GM19395 (cell line): ENCODE measurements around the gene ELP1.
"Not testable (repeated sequence)": the region's sequence is repeated elsewhere in the genome, so short reads cannot be mapped to it uniquely, and the experiment has no call there.

Experiments
- ATAC-seq: cut with Tn5 transposase; IDR thresholded peaks from one replicate; pipeline ENCODE4 v1.9.1; 2021; ENCODE audit warnings: mild to moderate bottlenecking, moderate library complexity; ENCODE audit not compliant: unreplicated experiment

Gene ELP1, protein sequence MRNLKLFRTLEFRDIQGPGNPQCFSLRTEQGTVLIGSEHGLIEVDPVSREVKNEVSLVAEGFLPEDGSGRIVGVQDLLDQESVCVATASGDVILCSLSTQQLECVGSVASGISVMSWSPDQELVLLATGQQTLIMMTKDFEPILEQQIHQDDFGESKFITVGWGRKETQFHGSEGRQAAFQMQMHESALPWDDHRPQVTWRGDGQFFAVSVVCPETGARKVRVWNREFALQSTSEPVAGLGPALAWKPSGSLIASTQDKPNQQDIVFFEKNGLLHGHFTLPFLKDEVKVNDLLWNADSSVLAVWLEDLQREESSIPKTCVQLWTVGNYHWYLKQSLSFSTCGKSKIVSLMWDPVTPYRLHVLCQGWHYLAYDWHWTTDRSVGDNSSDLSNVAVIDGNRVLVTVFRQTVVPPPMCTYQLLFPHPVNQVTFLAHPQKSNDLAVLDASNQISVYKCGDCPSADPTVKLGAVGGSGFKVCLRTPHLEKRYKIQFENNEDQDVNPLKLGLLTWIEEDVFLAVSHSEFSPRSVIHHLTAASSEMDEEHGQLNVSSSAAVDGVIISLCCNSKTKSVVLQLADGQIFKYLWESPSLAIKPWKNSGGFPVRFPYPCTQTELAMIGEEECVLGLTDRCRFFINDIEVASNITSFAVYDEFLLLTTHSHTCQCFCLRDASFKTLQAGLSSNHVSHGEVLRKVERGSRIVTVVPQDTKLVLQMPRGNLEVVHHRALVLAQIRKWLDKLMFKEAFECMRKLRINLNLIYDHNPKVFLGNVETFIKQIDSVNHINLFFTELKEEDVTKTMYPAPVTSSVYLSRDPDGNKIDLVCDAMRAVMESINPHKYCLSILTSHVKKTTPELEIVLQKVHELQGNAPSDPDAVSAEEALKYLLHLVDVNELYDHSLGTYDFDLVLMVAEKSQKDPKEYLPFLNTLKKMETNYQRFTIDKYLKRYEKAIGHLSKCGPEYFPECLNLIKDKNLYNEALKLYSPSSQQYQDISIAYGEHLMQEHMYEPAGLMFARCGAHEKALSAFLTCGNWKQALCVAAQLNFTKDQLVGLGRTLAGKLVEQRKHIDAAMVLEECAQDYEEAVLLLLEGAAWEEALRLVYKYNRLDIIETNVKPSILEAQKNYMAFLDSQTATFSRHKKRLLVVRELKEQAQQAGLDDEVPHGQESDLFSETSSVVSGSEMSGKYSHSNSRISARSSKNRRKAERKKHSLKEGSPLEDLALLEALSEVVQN (N-terminal part only)

DNA sequence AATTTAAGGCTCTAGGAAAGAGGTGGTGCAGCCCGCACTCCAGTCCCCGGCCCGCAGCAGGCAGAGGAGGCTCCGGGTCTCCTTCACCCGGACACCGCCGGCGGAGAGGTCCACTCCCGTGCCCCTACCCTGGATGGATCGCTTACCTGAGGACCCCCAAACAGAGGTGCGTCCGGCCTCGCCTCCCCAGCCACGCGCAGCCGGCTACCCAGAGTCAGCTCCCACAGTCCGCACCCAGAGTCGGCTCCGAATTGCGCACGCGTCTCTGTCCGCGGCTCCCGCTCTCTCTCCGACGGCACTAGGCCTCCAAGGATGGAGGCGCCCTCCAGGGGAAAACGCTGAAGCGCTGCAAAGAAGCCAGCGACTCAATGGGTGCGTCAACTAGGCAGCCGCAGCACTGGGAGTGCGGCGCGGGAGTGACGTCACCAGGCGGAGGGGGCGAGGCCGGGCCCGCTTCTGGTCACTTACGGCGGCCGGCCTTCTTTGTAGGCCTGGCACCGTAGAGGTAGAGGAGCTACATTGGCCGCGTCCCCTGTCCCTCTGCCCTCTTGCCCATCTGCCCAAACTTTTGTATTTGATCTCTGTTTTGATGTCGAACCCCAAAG lies at the start of gene ELP1:
ELP1 (minus strand) TSS at position 407 of the 605 bp plus-strand sequence. CDS start 2,978 bp downstream, outside the sequence.
- peak; percentile 87 for ATAC-seq

DNA sequence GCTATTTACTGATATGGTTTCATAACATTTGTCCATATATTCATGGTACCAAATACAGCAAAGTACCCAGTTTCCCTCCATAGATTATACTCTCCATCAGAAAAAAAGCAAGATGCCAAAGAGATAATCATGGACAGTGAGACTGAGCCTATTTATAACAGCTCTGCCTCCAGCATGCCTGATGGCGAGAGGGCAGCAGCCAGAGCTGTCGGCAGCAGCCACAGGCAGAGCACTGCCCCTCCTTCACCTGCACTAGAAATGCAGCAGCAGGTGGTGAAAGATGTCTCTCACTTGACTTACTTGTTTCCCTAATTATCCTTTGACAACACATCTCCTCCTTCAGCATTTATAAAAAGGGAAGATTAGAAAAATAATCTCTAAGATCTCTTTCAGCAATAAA lies 47.0 kb upstream of the ELP1 start:
- ATAC-seq = no peak

DNA sequence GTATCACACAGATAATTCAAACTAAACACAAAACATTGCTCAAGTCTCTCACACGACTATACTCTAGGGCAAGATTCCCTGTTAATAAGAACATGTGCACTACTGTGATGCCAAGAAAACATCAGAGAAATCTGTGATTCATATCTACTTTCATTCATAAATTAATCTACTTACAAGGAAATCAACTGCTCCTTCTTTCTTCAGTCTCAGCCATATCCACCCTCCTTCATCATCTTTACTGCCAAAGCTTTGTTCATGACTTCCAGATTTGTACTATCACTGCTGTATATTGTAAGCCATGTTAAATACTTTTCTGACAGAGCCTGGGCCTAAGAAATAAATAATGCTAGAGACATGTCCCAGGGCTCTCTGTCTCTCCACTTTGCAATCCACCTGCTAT lies 44.3 kb upstream of the ELP1 start:
- no peak for ATAC-seq

DNA sequence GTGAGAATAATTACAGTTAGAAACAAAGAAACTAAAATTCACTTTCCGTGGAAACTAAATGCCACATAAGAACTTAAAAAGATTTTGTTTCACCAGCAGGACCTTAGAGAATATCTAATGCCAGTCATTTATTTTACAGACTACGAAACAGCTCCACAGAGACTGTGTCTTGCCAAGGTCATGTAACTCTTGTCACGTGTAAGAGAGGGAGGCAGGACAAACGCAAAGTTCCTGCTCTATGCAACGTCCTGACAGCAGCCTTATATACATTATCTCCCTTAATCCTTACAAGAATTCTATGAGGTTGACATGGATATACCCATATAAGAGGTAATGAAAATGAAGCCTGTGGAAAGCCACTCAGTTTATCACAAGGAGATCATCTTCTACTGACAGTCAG lies 40.0 kb upstream of the ELP1 start:
- ATAC-seq = no peak

DNA sequence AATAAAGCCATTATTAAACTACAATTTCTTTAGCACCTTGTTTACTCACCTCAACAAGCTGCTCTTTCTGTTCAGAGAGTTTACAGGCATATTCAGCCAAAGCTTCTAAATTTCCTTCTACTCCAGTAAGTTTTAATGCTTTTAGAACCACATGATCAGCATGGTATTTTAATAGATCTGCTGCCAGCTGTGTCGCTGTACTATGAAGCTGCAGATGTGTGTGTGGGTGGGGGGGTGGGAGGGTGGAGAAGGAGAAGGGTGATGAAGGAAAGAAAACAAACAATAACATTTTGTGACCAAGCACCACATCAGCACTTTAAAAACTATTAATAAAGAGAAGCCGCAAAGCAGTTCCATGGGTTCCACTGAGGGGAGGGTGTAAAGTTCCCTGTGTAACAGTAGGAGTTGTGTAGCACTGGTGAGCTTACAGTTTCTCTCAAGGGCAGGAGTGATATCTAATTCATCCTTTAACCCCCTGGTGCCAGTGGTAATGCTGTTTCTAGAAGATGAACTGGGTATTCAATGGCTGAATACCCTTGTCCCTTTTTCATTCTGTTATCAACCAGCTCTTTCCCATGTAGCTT lies 38.8 kb upstream of the ELP1 start:
- ATAC-seq = no peak

DNA sequence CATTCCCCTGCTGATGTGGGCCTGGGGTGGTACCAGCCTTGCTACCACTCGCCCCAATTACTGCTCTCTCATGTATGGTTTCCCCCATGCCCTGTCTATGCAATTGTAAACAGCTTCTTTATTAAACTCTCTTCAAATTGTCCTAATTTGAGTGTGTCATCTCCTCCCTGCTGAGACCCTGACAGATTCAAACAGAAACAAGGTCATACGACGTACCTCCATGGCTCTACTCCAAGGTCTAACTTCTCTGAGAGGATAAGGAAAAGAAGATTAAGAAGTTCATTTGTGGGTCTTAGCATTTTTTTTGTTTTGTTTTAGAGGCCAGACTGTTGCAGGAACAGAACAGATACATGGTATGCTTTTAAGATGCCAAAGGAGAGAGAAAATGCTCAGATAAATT lies 38.3 kb upstream of the ELP1 start:
- no peak for ATAC-seq

DNA sequence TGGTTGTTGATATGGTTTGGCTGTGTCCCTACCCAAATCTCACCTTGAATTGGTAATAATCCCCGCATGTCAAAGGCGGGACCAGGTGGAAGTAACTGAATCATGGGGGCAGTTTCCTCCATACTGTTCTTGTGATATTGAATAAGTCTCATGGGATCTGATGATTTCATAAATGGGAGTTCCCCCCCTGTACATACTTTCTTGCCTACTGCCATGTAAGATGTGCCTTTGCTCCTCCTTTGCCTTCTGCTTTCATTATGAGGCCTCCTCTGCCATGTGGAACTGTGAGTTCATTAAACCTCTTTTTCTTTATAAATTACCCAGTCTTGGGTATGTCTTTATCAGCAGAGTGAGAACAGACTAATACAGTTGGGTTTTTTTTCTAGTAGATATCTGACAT lies 37.5 kb upstream of the ELP1 start:
- ATAC-seq = not testable (repeated sequence)

DNA sequence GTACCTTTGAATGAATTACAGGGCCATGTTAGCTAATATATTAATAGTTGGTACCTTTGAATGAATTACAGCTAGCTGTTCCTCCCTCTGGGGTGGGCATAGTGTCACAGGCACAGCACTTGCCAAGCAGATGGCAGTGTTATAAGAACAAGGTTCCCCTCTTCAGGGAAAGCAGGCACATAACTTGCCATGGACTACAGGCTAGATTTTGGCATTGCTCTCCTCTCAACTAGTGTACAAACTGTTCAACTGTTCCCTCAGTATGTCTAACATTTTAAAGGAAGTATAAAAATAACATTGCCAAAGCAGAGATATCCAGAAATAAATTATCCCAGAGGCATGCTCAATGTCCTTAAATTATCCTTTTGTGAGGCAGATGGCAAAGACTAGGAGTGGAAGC lies 34.0 kb upstream of the ELP1 start:
- no peak for ATAC-seq

DNA sequence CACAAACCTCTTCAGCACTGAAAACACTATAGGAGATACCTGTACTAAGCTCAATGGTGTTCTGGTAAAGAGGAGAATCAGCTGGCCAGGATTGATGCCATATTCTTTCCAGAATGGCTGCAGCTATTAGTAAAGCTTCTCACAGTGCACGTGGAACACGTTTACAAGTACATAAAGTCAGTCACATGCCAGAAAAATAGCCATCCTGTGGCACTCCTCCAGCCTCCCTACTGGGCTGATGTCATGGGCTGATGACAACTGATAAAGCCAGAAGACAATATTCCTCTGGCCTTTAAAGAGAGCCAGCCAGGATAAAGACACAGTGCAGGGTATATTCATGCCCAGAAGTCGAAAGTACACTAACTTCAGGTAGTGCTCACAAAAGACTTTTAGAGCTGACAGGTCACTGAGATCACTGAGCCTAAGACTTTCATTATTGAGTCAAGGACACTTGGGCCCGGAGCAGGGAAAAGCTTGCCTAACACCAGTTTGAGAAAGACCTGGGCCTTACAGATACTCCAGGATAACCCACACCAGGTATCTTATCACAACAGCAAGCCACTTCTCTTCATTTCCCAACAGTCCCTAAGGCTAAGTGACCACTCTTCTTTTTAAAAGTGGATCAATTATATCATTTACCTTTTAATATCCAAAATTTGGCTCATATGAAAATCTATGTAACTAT lies 29.7 kb upstream of the ELP1 start:
- no peak for ATAC-seq

DNA sequence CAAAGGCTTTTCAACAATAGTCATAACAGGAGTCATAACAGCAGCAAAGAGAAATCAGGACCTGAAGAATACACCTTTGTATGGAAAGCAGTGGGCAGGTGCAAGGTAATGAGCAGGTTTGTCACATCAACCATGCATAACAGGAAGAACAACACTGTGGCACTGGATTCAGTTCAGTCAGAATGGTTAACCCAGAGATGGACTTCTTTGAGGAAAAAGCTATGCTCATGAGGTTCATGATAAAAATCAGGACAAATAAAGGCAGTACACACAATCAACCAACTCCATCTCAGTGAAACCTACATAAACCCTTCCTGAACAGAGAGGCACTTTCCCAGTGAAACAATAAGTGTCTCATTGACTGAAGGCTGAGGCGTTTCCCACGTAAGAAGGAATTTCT lies 27.2 kb upstream of the ELP1 start:
- no peak for ATAC-seq

DNA sequence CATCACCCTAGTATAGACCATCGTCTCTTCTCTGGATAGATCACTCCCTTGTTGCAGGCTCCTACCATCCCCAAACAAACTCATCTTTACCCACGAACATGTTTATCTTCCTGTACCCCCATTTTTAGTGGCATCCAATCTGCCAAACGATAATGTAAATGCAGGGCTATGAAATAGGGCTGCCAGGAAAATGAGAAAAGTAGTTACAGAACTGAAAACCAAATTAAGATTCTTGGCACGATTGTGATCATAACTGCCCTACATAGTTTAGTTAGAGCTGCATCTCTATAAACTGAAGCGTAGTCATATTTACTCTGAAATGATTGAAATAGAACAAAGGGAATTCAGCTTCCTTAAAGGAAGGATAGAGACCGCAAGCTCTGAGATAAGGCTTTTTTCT lies 26.4 kb upstream of the ELP1 start:
- ATAC-seq = no peak

DNA sequence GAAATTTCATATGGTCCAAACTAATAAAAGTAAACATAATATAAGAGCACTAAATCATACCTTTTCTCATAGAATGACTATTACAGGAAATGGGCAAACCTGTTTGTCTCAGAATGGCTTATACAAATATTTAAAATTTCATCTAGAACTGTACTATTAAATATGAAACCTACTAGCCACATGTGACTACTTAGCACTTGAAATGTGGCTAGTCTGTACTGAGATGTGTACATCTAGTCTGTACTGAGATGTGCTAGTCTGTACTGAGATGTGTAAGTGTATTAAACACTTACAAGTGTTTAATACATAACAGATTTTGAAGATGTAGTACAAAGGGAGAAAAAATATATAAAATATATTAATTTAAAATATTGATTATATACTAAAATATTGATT lies 22.7 kb upstream of the ELP1 start:
- no peak for ATAC-seq

DNA sequence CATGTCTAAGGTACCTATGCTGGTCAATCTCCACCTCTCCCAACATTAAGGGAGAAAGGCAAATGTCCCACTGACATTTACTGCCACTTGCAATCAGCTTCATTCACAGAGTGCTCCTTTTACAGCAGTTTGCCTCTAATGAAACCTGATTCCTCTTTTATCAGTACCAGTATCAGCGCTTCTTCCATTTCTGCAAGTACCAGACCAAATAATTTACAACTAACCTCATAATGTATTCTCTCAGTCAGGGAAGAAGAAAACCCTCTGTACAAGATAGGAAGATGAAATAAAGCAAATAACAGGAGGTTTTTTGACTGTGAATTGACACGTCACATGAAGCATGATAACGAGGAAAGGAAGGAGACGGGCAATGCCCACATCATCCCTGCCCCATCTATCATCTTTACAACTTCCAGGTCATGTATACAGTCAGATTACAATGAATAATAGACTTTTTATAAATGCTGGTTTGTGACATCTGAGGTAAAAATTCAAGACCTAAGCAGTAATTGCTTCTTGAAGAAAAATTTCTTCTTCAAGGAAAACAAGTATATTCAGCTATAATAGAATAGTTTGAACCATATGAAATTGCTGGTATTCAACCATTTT lies 22.2 kb upstream of the ELP1 start:
- no peak for ATAC-seq

DNA sequence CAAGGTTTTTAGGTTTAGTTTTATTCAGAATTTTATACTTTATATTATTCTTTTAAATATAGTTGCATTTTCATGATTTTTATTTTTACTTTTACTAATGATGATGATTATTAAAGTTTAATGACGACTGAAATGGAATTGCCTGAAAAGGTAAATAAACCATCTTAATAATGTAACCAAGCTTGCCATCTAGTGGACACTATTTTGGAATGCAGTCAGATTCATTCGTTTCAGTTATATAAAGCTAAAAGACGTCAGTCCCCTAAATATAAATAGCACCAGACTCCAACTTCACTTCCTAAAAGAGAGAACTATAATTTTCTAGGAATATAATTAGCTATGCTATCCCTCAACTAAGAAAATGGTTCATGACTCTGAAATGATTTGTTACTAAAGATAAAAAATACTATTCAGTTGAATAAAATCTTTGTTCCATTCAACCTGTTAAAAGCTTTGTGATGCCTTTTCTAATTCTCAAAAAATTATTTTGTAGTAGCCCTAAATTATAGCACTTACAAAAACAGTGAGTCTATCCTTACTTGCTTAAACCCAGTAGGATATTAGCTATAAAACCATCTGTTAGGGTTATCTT lies 20.2 kb upstream of the ELP1 start:
- no peak for ATAC-seq

DNA sequence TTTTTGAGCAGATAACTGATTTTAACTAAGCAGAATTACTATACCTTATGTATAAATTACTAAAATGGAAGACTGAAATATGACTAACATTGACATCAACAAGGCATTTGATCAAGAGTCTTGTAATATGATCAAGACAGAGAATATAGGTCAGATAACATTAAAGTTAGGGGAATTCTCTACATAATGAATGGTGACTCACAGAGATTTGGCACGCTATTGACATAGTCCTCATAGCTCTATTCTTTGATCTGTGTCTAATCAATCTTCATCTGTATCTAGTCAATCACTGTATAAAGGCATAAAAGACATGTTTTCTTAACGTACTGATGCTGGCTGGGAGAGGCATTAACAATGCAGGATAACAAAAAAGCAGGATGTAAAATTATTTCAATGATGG lies 17.7 kb upstream of the ELP1 start:
- ATAC-seq = no peak

DNA sequence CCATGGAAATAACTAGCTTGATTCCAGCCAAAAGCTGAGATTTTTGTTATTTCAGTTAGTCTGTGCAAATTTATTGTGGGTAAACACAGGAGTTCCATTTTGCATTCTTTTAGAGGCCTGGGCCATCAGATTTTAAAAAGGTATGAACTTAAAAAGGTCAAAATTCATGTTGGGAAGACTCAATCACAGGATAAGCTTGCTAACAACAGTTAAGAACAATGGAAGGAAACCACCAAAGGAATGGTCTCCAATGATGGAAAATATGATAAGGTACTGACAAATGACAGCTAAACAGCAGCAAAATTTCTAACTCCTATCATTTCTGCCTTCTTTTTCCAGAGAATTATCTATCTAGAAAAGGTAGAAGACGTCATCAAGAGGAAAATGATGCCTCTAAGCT lies 16.2 kb upstream of the ELP1 start:
- no peak for ATAC-seq

DNA sequence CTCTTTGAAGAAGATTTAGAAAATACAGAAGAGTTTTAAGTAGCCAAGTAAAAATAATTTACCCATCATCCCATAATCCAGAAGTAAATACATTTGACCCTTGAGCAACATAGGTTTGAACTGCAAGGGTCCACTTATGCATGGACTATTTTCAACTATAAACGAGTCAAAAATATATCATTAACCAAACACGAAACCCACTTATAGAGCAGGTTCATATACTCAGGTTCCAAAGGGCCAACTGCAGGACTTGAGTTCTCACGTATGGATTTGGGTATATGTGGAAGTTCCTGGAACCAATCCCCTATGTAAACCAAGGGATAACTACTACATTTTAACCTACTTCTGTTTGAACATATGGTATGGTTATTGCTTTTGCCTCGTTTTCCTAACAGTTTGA lies 6.1 kb upstream of the ELP1 start:
- ATAC-seq = no peak

DNA sequence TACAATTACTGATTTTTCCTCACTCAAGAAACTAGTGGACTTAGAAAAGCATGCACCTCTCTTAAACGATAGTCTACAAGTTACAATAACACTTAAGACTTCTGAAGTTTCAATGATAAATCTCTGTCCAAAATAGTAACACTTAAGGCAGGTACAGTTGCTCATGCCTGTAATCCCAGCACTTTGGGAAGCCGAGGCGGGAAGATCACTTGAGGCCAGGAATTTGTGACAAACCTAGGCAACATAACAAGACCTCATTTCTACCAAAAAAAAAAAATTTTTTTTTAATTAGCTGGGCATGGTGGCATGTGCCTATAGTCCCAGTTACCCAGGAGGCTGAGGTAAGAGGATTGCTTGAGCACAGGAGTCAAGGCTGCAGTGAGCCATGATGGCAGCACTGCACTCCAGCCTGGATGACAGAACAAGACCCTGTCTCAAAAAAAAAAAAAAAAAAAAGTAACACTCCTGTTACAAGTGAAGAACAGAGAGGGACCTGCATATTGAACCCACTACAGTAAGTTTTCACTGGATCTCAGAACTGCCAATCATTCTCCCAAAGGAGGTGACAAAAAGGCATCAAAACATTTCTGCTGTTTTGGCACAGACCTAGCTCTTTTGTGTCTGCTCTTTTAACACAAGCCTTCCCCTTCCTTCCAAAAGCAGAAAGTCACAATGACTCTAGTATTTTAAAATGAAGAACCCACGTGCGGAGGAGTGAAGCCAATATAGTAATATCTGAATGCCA lies 3.8 kb upstream of the ELP1 start:
- no peak for ATAC-seq
